NCI-H82 treated with DMSO at 0.1 percent for 48 hours (cell line): ENCODE measurements around the gene OR52L1.

ENCODE experiments used
- DNase-seq: peaks from one replicate; lab custom pipeline; 2025; ENCODE audit not compliant: unreplicated experiment; lab: John Stamatoyannopoulos, UW

Gene OR52L1

GRCh38 chr11:5941951-5942350, 44.8 kb downstream of the OR52L1 start, which contains the start of gene OR56A3:
Gene OR56A3, plus strand, starts transcription at chr11:5942251. Its CDS starts 5,096 bp downstream, at chr11:5947347.
- no peak for DNase-seq

DNA sequence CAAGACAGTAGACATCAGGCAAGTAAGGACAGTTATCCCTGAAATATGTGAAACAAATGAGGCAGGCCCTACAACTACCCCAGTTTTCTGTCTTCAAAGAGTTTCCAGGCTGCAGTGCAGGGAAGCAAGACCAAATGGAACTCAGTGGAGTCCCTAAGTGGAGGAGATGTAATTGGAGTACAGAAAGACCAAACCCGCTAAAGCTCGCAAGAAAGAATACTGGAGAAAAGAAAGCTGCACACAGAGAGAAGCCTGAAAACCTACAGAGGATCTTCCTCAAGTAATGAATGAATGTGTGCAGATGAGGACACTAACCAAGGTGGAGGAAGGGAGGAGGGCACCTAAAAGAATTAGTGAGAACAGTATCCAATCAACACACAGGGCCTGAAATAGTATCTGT, 46.0 kb downstream of the OR52L1 start:
- no peak for DNase-seq

- no peak for DNase-seq
Observed at GRCh38 chr11:5938603-5938965, 48.2 kb downstream of the OR52L1 start.

GRCh38 chr11:5937868-5938602, 48.8 kb downstream of the OR52L1 start:
- DNase-seq: no peak
